Frontal cortex (tissue), 4 donors: Measurements from ENCODE around the gene OPN1LW. TPM values are rescaled to one million over a fixed set of nuclear protein-coding genes. Genes with fewer than 3 reads are reported as not detected.
"Not testable (repeated sequence)": the region's sequence is repeated elsewhere in the genome, so short reads cannot be mapped to it uniquely, and the experiment has no call there.

Source experiments
- DNase-seq, 2 donors: peaks; one replicate each; pipeline ENCODE4 v3.0.0; 2012; ENCODE audit warnings: low spot score in 2 of 2
- FAIRE-seq: peaks from 2 replicates; lab custom pipeline; 2012; peaks lifted over from hg19 to GRCh38; lab: Jason Lieb, UNC
- total RNA-seq: library from RNA; depleted of rRNA; stranded (reverse); fragments of >200 nt; gene quantifications from one replicate; pipeline ENCODE4 v1.2.3, GENCODE V29; 2014
- donor health status: control.
- donor health status: control.
- donor health status: control.

OPN1LW gene
- total RNA-seq, 1 donor from 2014 or later: not detected

- DNase-seq, FAIRE-seq: not testable (repeated sequence)
These were observed 50.3 kb downstream of the OPN1LW start for GRCh38 chrX:154194316-154194715.

- not testable (repeated sequence) for FAIRE-seq, DNase-seq
These were observed 52.4 kb downstream of the OPN1LW start for GRCh38 chrX:154196466-154196865.

Other genes starting within 250 kb of the OPN1LW start
- not detected for gene AVPR2, start 239.6 kb upstream of the OPN1LW start, total RNA-seq
- 5.7 TPM for gene ARHGAP4, start 218.0 kb upstream of the OPN1LW start, total RNA-seq
- gene NAA10, start 209.2 kb upstream of the OPN1LW start, total RNA-seq: 21.6 TPM
- gene RENBP, start 199.6 kb upstream of the OPN1LW start, total RNA-seq: 2.4 TPM
- 9.4 TPM for gene HCFC1, start 172.4 kb upstream of the OPN1LW start, total RNA-seq
- gene TMEM187, start 171.5 kb upstream of the OPN1LW start, total RNA-seq: 1.6 TPM
- gene IRAK1, start 124.3 kb upstream of the OPN1LW start, total RNA-seq: 6.9 TPM
- gene MECP2, start 46.5 kb upstream of the OPN1LW start, total RNA-seq: 21.2 TPM
- not detected for gene OPN1MW, start 38.4 kb downstream of the OPN1LW start, total RNA-seq
- gene OPN1MW2, start 75.5 kb downstream of the OPN1LW start, total RNA-seq: not detected
- not detected for gene OPN1MW3, start 113.3 kb downstream of the OPN1LW start, total RNA-seq
- gene TEX28, start 150.9 kb downstream of the OPN1LW start, total RNA-seq: not detected
- gene TKTL1, start 151.6 kb downstream of the OPN1LW start, total RNA-seq: 1.6 TPM
- 66.9 TPM for gene FLNA, start 230.4 kb downstream of the OPN1LW start, total RNA-seq
- gene EMD, start 235.1 kb downstream of the OPN1LW start, total RNA-seq: 13.9 TPM